Stomach (tissue), 4 donors: ENCODE measurements around the gene NXT1.

Experiments used
- POLR2A ChIP-seq, 4 donors: fragments of 450-650 bp; IDR thresholded peaks; one replicate each; pipeline ENCODE4 v1.6.1; 2016; ENCODE audit warnings: antibody characterized with exemption in 4 of 4, control low read depth in 2 of 4, mild to moderate bottlenecking in 1 of 4, moderate library complexity in 1 of 4
- POLR2AphosphoS5 ChIP-seq, 3 donors: sonication (generic); formaldehyde crosslinking; IDR thresholded peaks; one replicate each; pipeline ENCODE4 v1.6.1; 2016; ENCODE audit warnings: antibody characterized with exemption in 3 of 3
- TF ChIP-seq, protein P1 (sequence below), 7 experiments: fragments of 450-650 bp in 4 of 7; fragments of 200-600 bp in 3 of 7; sonication (generic) in 3 of 7; IDR thresholded peaks; one replicate each; pipeline ENCODE4 v1.5.1; 2016 to 2019; ENCODE audit warnings: antibody characterized with exemption in 7 of 7, control low read depth in 2 of 7, mild to moderate bottlenecking in 1 of 7

DNA sequence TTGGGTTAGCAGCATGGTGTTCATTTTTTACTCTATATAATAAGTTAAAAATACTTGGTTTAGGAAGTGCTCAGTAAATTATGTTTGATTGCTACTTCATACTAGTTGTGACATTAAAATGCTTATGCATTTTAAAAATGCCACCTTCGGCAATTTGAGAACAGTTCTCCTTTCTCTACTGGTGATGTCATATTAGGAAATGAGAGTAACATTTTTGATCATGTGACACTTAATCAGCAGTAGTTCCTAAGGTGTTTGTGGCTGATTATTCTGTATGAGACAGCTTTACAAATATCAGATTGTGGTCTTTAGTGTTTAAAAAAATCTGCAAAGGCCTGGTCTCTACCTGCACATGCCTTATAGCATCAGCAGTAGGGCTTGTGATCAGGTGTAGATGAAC is 15.8 kb downstream of the NXT1 start:
- TF ChIP-seq, protein P1, sequence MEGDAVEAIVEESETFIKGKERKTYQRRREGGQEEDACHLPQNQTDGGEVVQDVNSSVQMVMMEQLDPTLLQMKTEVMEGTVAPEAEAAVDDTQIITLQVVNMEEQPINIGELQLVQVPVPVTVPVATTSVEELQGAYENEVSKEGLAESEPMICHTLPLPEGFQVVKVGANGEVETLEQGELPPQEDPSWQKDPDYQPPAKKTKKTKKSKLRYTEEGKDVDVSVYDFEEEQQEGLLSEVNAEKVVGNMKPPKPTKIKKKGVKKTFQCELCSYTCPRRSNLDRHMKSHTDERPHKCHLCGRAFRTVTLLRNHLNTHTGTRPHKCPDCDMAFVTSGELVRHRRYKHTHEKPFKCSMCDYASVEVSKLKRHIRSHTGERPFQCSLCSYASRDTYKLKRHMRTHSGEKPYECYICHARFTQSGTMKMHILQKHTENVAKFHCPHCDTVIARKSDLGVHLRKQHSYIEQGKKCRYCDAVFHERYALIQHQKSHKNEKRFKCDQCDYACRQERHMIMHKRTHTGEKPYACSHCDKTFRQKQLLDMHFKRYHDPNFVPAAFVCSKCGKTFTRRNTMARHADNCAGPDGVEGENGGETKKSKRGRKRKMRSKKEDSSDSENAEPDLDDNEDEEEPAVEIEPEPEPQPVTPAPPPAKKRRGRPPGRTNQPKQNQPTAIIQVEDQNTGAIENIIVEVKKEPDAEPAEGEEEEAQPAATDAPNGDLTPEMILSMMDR (IDR thresholded peaks at IDR 0.05): no peak
- TF ChIP-seq POLR2AphosphoS5 (IDR thresholded peaks at IDR 0.05) (no peak), POLR2A (IDR thresholded peaks at IDR 0.05) (no peak)
